Measurements from ENCODE around the gene TEX29. TPM values are rescaled to one million over a fixed set of nuclear protein-coding genes. Genes with fewer than 3 reads are reported as not detected.

The TEX29 gene
- total and polyA plus RNA-seq, 9 of the 15 experiments (the other 6 are each of a cell fraction or from before 2014, with no cell fraction given): 0.11 TPM; not detected in 7

- no peak for TF ChIP-seq PKNOX1 (IDR thresholded peaks at IDR 0.05)
- no peak for TF ChIP-seq PHB2 (IDR thresholded peaks at IDR 0.05; ENCODE audit: low read depth)
- no peak for TF ChIP-seq SP2 (IDR thresholded peaks at IDR 0.05; ENCODE audit: extremely low read depth, low read depth, low read length, poor library complexity, severe bottlenecking)
- no peak for TF ChIP-seq FOXO4 (CRISPR knock-in tag; IDR thresholded peaks at IDR 0.05)
- TF ChIP-seq ETS2 (tag; IDR thresholded peaks at IDR 0.05; ENCODE audit: borderline replicate concordance, poor library complexity, severe bottlenecking): no peak
- TF ChIP-seq RB1 (IDR thresholded peaks at IDR 0.05; ENCODE audit: low read depth): no peak
These were observed 2.1 kb upstream of the TEX29 start (continued) for GRCh38 chr13:111318386-111318785.

GRCh38 chr13:111319521-111319920 lies 921 bp upstream of the TEX29 start:
- no peak overlapping the region for H2AFZ ChIP-seq (ENCODE audit: low read depth, low read length)
- DNase-seq (ENCODE audit: extremely low read depth in 1 of 4, low spot score in 3 of 4) (no peak), ATAC-seq (no peak), FAIRE-seq (no peak)
- H3K9me1 ChIP-seq (ENCODE audit: control insufficient read depth, insufficient read depth, low read length): no peaks in the 10 kb centered on the region
- H3K27ac ChIP-seq (ENCODE audit: extremely low read depth, low read depth, low read length): no peak overlapping the region
- H3K36me3 ChIP-seq (ENCODE audit: control insufficient read depth, insufficient read depth, low read length): no peaks in the 10 kb centered on the region
- H3K9me3 ChIP-seq (replicated peaks; ENCODE audit: control insufficient read depth, insufficient read depth, low read depth, low read length): no peaks in the 10 kb centered on the region
- peaks cover 2 to 60% of the 10 kb centered on the region in 2 experiments; a peak in 4 of 5 replicates for H3K27me3 ChIP-seq (ENCODE audit: control insufficient read depth in 2 of 2, insufficient read depth in 2 of 2, low read length in 2 of 2)
- no peaks in the 10 kb centered on the region for H3K79me2 ChIP-seq (ENCODE audit: control insufficient read depth, insufficient read depth, low read length)
- BruUV-seq (replicated peaks): no TSS peak
- no peak overlapping the region for H3K4me2 ChIP-seq (ENCODE audit: insufficient read depth, low read length)
- intact Hi-C loops (cut with micrococcal nuclease) (no loop called here), in situ Hi-C loops (cut with MboI) (no loop called here)
- CTCF ChIA-PET (ENCODE audit: low intra/inter-chr PET ratio): no interaction called here
- TF ChIP-seq ZBED1 (IDR thresholded peaks at IDR 0.05) (no peak), ZNF707 (CRISPR knock-in tag; conservative IDR thresholded peaks at IDR 0.05) (no peak), ZNF174 (CRISPR knock-in tag; IDR thresholded peaks at IDR 0.05) (no peak)
- H3K4me1 ChIP-seq (replicated peaks in 1 of 2; ENCODE audit: control insufficient read depth in 2 of 2, insufficient read depth in 2 of 2, low read length in 2 of 2): peaks cover 0 to 6% of the 10 kb centered on the region in 2 experiments; a peak in 2 of 5 replicates
- no peak overlapping the region for H3K4me3 ChIP-seq
- 9% methylated on average over 7 of the region's 12 CpGs for WGBS (ENCODE audit: insufficient coverage, low coverage, missing lambda C conversion rate)
- POLR2A ChIA-PET: no interaction called here
- H3K9ac ChIP-seq (ENCODE audit: insufficient read depth in 1 of 2, low read depth in 2 of 2, low read length in 2 of 2): no peak overlapping the region
- no peaks in the 10 kb centered on the region for H4K20me1 ChIP-seq (replicated peaks; ENCODE audit: control insufficient read depth, insufficient read depth, low read length)

Measured in K562 (cell line).